HG03354 (cell line): ENCODE measurements around the gene SND1.

Source experiments
- ATAC-seq: cut with Tn5 transposase; IDR thresholded peaks from one replicate; pipeline ENCODE4 v1.9.1; 2021; ENCODE audit warnings: mild to moderate bottlenecking; ENCODE audit not compliant: unreplicated experiment, poor library complexity, severe bottlenecking

SND1 gene

DNA sequence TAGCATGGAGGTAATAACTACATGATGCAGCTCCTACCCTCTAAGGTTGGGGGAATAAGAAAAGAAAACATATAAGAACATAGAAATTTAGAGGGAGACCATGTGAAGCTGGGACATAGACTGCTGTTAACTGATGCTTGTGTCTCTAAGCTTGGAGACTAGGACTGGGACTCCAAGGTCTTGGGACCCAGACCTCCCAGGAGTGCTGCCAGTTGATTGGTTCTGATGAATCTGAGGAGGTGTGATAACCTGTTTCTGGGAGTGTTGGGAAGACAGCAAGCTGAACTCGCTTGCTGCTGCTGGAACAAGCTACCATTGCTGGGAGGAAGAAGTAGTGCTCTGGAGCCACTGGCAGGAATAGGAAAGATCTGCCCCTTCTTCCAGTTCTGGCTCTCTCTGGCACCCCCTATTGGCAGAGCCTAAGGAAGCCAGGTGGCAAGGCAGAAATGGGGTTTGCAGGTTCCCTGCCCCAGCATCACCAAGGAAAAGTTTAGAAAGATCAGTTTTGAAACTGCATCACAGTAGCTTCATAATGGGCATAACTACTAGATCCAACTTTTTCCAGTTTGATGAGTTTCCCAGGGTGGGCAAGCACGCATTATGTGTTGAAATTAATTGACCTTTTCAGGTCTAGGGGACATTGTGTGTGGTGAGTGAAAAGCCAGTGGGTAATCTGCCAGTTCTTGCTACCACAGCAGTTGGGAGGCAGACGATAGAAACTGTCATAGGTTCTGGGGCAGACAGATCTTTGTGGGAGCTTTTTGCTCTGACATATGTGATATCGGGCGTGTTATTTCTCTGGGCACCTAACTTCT lies 140.7 kb downstream of the SND1 start:
- ATAC-seq, result no peak

DNA sequence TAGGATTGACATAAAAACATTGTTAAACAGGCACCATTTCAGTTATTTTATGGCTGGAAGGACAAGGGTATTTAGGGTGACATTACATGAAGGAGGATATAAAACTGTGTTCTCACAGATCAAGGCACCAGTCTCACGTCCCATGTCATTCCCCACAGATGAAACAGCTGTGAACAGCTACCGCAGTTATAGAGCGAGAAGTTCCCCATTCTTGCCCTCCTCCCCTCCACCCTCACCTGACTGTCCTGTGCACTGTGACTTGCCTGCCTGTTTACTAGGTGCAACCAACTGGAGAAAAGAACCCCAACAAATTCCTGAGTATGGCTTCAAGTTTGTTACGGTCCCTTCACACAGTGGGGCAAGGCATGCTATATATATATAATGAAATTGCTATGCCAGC lies 141.6 kb downstream of the SND1 start:
- ATAC-seq, result peak; percentile 66

DNA sequence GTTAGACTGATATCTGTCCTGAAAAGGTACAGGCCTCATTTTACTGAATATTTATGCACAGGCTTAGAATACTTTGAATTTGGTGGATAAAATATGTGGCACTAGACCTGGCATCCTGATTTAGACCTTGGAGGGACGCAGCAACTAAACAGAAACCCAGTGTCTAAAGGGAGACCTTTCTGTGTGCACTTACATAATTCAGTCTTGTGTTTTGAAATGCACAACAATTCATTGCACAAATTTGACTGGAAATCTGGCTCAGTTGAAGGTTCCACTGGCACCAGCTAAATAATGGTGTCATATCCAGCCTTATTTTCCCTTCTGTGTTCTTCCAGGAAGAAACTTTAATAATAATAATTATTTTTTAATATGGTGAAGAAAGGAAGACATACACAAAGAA lies 142.1 kb downstream of the SND1 start:
- no peak for ATAC-seq

DNA sequence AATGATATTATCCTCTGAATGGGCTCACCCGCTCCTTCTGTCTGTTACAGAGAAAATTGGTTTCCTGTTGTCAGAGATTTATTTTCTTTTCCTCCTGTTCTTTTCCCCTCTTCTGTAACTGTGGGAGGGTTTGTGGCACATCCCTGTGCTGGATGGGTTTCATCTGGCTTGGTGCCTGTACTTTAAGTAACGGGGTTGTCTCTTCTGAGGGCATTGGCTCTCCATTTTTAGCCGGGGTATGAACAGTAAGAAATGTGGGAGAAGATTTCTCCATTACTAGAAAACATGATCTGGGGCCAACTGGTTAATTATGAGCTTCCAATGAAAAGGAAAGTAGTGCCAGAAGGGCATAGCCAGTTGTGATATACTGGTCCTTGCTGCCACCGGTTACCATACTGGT lies 142.6 kb downstream of the SND1 start:
- ATAC-seq, result no peak

DNA sequence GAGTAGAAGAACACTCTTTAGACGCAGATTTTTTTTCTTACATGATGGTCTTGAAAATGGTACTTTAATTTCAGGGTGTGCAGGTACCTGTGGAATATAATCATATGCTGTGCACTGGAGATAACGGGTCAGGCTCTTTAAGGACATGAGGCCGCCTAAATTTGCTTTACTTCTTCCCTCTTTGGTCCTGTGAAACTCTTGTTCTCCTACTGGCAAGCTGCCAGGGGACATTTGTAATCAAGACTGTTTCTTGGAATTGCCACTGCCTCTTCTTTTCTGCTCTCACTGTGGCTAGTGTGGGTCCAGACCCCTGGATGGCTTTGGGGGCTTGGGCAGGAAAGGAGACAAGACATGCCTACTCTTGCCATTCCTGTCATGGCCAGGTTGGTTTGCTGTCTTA lies 146.0 kb downstream of the SND1 start:
- no peak for ATAC-seq

DNA sequence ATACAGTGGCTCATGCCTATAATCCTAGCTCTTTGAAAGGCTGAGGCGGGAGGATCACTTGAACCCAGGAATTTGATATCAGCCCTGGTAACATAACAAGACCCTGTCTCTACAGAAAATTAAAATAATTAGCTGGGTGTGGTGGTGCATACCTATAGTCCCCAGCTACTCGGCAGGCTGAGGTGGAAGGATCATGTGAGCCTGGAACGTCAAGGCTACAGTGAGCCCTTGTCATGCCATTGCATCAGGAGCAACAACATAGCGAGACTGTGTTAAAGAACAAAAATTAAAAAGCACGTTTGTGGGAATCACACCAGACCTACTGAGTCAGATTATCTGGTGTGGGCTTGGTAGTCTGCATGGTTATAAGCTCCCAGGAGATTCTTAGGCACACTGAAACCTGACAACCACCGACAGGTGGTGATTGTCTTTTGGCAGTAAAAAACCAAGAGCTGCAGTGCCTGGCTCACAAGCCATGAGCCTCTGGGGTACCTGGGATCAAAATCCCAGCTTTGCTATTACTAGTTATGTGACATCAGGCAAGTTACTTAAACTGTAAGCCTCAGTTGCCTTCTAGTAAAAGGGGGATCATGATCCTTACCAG lies 146.9 kb downstream of the SND1 start:
- ATAC-seq, result no peak

DNA sequence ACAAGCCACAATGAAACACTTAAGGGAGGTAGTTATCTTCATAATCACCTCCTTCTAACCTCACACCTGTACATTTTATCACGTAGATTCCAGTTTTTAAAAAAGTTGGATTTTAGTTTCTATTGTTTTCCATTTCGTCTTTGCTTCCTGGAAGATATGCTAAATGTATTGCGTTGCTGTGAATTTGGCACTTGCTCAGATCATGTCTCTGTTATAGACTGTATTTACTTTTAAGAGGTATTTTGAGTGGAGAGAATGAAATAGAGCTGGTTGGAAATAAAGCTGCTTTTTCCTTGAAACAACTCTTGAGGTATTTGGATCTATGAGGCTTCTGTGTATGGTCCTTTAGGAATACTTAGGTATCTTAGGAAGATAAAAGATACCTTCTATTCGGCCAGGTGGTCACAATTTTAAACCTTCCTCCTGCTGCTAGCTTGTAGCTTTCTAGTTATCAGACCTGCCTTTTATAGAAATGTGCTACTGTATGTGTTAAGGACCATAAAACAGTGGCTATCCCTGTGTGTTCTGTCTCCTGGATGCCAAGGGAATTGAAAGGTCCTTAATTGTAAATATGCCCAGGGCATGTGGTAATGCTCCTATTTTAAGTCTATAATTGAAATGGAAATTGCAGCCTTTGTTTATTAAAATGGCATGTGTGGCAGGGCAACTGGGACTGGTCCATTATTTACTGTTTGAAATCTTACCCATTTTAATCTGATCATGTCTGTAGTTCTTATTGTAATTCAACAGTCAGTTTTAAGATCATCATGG lies 147.7 kb downstream of the SND1 start:
- no peak for ATAC-seq

DNA sequence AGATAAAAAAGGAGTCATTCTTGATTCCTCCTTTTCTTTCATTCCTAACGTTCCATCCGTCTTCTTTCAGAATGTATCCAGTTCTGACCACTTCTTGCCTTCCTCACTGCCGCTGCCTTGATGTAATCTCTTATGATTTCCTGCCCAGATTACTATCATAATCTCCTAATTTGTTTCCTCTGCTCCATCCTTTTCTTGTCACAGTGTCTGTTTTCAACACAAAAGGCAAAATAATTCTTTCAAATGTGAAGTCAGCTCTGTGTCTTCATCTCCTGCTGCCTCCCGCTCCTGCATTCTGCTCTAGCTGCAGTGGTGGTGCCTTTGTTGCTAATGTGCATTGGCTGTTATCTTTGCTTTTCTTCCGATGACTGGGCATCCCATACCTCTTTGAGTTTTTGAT lies 150.9 kb downstream of the SND1 start:
- no peak for ATAC-seq

DNA sequence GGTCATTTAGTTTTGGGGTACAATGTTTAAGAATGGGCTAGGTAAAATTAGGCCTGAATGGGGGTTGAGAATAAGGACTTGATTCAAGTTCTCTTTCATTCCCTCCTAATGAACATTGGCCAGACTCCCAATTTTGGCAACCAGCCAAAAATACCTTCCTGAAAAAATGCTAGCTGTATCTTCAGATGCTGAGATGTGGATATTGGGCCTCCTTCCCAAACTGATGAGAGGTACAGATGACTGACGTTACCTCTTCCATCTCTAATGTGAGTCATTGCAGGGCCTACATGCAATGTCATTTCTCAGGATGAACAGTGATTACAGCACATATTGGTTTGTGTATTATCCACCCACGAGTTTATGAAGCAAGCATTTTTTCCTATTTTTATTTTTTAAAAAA lies 151.6 kb downstream of the SND1 start:
- no peak for ATAC-seq

DNA sequence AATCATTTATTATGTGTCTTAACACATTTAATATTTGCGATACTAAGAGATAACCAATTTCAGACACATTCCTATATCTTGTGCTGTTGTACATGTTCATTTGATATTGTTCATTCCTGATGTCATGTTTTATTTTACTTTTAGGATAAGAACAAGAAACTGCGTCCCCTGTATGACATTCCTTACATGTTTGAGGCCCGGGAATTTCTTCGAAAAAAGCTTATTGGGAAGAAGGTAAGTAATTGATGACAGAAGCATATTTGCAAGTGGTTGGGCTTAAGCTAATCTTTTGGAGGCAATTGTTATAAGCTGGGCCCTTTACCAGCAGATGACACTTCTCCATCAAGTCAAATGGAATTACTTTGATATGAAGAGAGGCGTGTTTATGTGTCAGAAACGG lies 155.3 kb downstream of the SND1 start:
- no peak for ATAC-seq

DNA sequence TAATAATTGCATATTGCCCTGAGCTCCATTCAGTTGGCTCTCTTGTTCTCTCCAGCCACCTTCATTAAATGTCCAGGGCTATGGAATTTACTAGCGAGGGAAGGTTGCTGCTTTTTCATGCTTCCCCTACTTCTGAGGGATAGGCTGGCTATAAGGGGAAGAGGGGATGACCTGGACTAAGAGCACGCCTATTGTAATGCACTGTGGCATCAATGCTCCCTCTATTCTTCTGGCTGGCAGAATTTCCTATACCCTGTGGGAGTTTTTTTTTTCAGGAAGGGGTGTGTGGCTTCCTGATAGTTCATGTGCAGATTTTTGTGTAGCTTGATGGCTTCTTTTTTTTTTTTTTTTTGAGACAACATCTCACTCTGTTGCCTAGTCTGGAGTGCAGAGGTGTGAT lies 155.8 kb downstream of the SND1 start:
- no peak for ATAC-seq

DNA sequence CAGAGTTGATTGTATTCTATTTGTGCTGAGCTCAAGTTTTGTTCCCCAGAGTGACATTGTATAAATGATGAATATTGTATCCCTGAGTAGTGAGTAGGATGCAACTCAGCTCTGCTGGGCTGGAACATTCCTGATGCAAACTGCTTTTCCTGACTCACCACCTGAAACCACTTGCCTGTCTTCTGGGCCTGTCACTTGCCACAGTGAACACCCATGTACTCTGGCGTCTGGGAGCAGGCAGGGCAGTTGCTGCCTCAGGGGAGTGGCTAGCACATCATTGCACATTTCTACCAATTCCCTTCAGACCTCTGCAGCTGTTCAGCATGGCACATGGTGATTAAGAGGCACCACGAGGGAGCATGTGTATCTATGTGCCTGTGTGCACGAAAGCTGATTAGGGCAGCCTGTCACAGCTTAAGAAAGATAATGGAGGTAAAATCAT lies 157.3 kb downstream of the SND1 start:
- ATAC-seq, result no peak

DNA sequence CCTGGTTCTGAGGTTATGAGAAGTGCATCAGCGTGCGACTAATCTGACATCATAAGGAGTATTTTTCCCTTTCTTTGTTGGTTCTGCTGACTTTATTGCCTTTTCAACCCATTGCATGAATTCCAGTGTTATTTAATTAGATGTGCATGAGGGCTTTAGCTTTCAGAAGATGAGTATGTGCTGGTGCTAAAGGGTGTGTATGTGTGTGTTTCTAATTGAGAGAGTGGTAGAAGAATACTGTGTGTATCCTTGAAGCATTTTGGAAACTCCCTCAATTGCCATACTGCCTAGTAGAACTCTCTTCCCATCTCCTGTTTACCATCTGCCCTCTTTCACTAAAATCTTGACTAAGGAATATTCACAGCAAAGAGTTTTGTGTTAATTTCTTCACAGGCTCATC lies 158.1 kb downstream of the SND1 start:
- no peak for ATAC-seq

DNA sequence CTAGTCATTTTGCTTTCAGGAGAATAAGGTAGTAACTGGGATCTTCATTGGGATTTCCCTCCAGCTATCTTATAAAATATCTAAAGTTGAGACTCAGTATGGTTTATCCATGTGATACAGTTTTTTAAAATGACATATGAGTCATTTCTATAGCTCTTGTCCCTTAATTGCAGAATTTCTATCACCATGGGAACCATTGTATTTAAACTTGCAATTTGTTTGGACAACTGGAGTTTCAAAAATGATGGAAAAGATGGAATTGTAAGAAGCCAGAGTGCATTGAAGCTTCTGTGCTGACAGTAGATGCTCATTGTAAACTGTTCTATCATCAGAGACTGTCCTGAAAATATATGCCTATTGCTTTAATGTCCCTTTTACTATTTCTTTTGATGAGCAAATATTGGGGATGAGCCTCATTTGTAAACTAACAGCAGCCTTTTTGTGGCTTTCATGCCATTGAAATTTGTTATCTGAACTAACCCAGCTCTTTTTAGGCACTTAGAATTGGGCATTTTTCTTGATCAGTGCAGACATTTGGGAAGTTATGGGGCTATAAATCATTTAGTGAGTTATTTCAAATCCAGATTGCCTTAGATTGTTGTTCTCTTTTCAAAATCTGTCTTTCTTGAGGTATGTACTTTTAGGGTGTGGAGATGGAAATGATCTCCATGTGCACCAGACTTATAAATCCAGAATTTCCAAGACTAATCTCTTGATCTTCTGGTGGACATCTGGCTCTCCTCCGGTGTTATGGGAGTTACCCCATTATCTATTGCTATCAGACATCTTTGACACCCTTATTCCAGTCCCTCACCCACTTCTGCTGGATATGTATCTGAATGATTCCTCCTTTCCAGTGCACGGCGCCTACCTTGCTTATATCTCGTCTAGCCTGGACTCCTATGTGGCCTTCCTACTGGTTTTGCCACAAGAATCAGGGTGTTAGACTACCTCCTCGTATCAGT lies 159.0 kb downstream of the SND1 start:
- no peak for ATAC-seq

DNA sequence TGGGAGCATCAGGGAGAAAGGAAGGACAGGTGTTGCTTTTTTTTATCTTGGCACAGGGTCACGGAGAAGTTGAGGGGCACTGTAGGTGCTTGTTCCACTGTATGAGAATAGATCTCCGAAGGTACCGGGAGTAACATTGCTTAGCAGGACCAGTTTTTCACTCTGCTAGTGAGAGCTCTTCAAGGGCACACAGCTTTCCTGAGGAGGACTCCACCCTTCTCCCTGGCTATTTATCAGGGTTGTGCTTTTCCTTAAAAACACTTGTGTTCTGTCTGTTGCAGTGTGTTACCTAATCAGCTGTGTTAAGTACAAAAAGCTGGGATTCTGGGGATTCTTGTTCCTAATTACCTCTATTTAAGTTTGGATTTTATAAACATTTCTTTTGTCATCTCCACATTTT lies 160.5 kb downstream of the SND1 start:
- no peak for ATAC-seq

DNA sequence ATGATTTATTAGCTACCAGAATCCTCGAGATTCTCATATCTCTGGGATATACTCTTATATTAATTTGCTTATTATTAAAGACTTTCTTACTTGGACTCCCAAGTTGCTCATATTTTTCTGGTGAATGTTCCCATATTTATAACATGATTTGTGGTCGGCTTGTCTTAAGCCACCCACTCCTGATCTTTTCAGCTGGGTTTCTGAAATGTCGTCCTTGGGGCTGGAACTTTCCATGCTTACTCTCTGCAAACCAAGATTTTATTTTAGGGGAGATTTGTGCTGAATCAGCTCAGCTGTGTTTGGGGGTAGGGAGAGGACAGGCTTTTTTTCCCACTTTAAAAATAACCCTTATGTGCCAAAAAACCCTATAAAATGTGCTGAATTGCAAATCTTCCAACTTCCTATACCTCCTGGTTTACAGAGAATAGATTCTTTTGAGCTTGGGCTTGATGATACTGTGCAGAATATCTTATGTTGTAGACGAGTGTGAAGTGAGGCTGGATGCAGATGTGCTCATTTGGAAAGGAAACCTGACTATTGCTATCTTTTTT lies 162.1 kb downstream of the SND1 start:
- no peak for ATAC-seq

DNA sequence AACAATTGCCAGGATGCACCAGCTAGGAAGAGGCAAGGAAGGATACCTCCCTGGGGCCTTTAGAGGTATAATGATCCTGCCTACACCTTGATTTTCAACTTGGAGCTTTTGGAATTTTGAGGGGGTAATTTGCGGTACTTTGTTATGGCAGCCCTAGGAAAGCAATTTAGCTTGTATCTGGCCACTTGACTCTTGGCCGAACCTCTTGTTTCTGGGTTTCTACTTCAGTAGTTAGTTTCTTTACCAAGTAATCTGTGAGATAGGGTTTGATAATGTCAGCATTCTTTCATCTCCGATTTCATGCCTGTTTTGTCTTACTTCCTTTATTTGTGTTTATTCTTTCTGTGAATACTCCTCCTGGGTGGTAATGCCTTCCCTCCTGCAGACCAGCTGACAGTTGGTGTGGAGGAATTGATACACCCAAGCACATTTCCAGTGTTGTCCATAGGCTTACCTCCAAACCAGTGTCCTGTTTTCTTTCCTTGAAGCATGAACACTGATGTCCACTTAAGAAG lies 163.7 kb downstream of the SND1 start:
- no peak for ATAC-seq

DNA sequence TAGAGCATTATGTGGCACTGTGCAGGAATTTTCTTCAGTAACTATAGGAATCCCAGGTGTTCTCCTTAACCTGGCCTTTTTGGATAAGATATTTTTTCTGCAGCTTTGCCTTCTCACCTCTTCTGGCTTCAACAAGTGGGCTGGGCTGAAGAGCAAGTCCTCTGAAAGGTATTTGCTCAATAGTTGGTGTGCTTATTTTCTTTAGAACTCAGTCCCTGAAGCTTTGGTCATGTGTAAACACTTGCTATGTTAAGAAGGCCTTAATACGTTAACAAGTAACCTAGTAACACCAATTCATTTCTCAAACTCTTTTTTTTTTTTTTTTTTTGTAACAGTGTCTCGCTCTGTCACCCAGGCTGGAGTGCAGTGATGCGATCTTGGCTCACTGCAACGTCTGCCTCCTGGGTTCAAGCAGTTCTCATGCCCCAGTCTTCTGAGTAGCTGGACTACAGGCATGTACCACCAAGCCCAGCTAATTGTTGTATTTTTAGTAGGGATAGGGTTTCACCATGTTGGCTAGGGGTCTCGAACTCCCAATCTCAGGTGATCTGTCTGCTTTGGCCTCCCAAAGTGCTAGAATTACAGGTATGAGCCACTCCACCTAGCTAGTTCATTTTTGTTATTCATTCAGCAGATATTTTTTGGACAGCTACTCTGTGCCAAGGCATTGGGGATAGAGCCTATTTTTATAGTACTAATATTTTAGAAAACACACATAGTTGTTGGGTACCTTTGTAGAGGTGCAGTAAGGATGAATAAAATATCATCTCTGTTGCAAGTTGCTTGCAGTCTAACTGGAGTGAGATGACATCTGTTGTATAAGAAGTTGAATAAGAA lies 164.6 kb downstream of the SND1 start:
- ATAC-seq, result no peak
